HepG2 (cell line): Measurements from ENCODE around the gene F8A1. TPM values are rescaled to one million over a fixed set of nuclear protein-coding genes. Genes with fewer than 3 reads are reported as not detected.

Experiments used
- ATAC-seq: fragments of 200-7000 bp; cut with Tn5 transposase; 3 replicates; pipeline ENCODE4 v1.9.1; 2020; ENCODE audit warnings: mild to moderate bottlenecking, moderate library complexity
- BruUV-seq: library from RNA; stranded (reverse); fragments of 400-500 nt; replicated peaks from 2 replicates; lab custom pipeline; 2021; lab: Mats Ljungman, UMichigan
- CTCF ChIA-PET: fragments of 300-600 bp; formaldehyde crosslinking; extraction: SDS; loops from one replicate; lab custom pipeline; 2021; ENCODE audit warnings: low total read pairs, inconsistent platforms, low intra/inter-chr PET ratio; lab: Yijun Ruan, JAX
- POLR2A ChIA-PET: fragments of 350-600 bp; sonication (Branson Sonifier 250); formaldehyde crosslinking; loops from one replicate; lab custom pipeline; 2020; ENCODE audit warnings: antibody characterized with exemption, inconsistent platforms; lab: Yijun Ruan, JAX
- DNase-seq: peaks from one replicate; pipeline ENCODE4 v3.0.0-alpha.2; 2015; ENCODE audit warnings: low spot score
- FAIRE-seq: peaks from 3 replicates; lab custom pipeline; 2011; peaks lifted over from hg19 to GRCh38; lab: Jason Lieb, UNC
- H2AFZ ChIP-seq: one replicate; pipeline ENCODE4 v1.6.1; 2011; ENCODE audit warnings: low read length, inconsistent platforms
- H3K27ac ChIP-seq: fragments of 300-600 bp; 3 replicates; pipeline ENCODE4 v1.8.0; 2011; ENCODE audit warnings: mixed run types, mild to moderate bottlenecking, mixed read lengths, low read length, inconsistent platforms; ENCODE audit not compliant: insufficient read depth; ENCODE audit errors: extremely low read length
- H3K27me3 ChIP-seq, 2 experiments: fragments of 200-600 bp in 1 of 2; 2 replicates in 1 of 2; 3 replicates in 1 of 2; pipeline versions ENCODE4 v1.6.0 to v1.8.0; 2011; ENCODE audit warnings: low read length in 2 of 2, mild to moderate bottlenecking in 2 of 2, moderate library complexity in 2 of 2, inconsistent platforms in 1 of 2; ENCODE audit not compliant: insufficient read depth in 2 of 2, control insufficient read depth in 1 of 2
- H3K36me3 ChIP-seq, 2 experiments: fragments of 200-600 bp in 1 of 2; replicated peaks in 1 of 2; 2 replicates in 1 of 2; 3 replicates in 1 of 2; pipeline versions ENCODE4 v1.5.1 to v1.8.0; 2011; ENCODE audit warnings: low read length in 2 of 2, inconsistent platforms in 1 of 2; ENCODE audit not compliant: insufficient read depth in 2 of 2, control insufficient read depth in 1 of 2
- H3K4me1 ChIP-seq: 2 replicates; pipeline ENCODE4 v1.5.1; 2012; ENCODE audit warnings: low read length, inconsistent platforms; ENCODE audit not compliant: insufficient read depth
- H3K4me2 ChIP-seq: 2 replicates; pipeline ENCODE4 v1.6.0; 2011; ENCODE audit warnings: low read depth, low read length, inconsistent platforms
- H3K4me3 ChIP-seq, 3 experiments: fragments of 200-600 bp in 1 of 3; sonication (generic), shearing (Covaris generic) in 1 of 3; replicated peaks in 1 of 3; 2 replicates each; pipeline ENCODE4 v1.5.1; 2011 to 2016; ENCODE audit warnings: low read length in 3 of 3, inconsistent platforms in 2 of 3, low read depth in 2 of 3, mild to moderate bottlenecking in 2 of 3, control low read depth in 1 of 3, mixed read lengths in 1 of 3; ENCODE audit not compliant: insufficient read depth in 1 of 3
- H3K79me2 ChIP-seq: one replicate; pipeline ENCODE4 v1.6.1; 2011; ENCODE audit warnings: low read length, inconsistent platforms; ENCODE audit not compliant: insufficient read depth
- H3K9ac ChIP-seq: 2 replicates; pipeline ENCODE4 v1.6.0; 2011; ENCODE audit warnings: mild to moderate bottlenecking, low read depth, low read length, inconsistent platforms; ENCODE audit not compliant: insufficient read depth
- H3K9me3 ChIP-seq: 2 replicates; pipeline ENCODE4 v1.5.1; 2012; ENCODE audit warnings: mild to moderate bottlenecking, low read length
- H4K20me1 ChIP-seq: 2 replicates; pipeline ENCODE4 v1.6.0; 2011; ENCODE audit warnings: inconsistent platforms, mild to moderate bottlenecking, low read length, moderate library complexity; ENCODE audit not compliant: insufficient read depth
- CTCF ChIP-seq: sonication (generic); formaldehyde crosslinking; IDR thresholded peaks from 2 replicates; pipeline ENCODE4 v1.5.0; 2020; ENCODE audit warnings: mild to moderate bottlenecking, missing genetic modification reagents, moderate library complexity
- PRDM10 ChIP-seq: sonication (generic); formaldehyde crosslinking; IDR thresholded peaks from 2 replicates; pipeline ENCODE4 v1.4.0; 2020; ENCODE audit warnings: low read depth, missing genetic modification reagents
- RAD21 ChIP-seq: fragments of 450-650 bp; formaldehyde crosslinking; IDR thresholded peaks from 2 replicates; pipeline ENCODE4 v1.5.0; 2020; ENCODE audit warnings: mild to moderate bottlenecking
- RNF219 ChIP-seq: sonication (generic); formaldehyde crosslinking; IDR thresholded peaks from 2 replicates; pipeline ENCODE4 v1.5.0; 2020; ENCODE audit warnings: mild to moderate bottlenecking, missing genetic modification reagents
- SMC3 ChIP-seq: IDR thresholded peaks from 2 replicates; pipeline ENCODE4 v1.6.1; 2011; ENCODE audit warnings: low read length, improper control_type of control experiment
- STAG1 ChIP-seq: sonication (generic); formaldehyde crosslinking; IDR thresholded peaks from 2 replicates; pipeline ENCODE4 v1.4.0; 2020; ENCODE audit warnings: missing genetic modification reagents
- ZNF367 ChIP-seq: sonication (generic); formaldehyde crosslinking; IDR thresholded peaks from 2 replicates; pipeline ENCODE4 v1.4.0; 2020; ENCODE audit warnings: missing genetic modification reagents, borderline replicate concordance
- WGBS: methylation state at CpG from one replicate; pipeline ENCODE4 v1.1.6; 2017; ENCODE audit warnings: low lambda C conversion rate; 5-methylcytosine and 5-hydroxymethylcytosine counted together
- in situ Hi-C: cut with HindIII; loops from 2 replicates; pipeline ENCODE4 v1.10.0; 2017; ENCODE audit warnings: low pct_unique_long_range_greater_than_20kb; ENCODE audit not compliant: extremely low pct_ligation_motif_present
- intact Hi-C: fragments of 100-400 bp; cut with micrococcal nuclease; formaldehyde crosslinking; loops from one replicate; pipeline ENCODE4 v1.10.0; 2022; ENCODE audit not compliant: unreplicated experiment
- polyA plus RNA-seq, 8 experiments: library from polyadenylated mRNA; depleted of rRNA in 3 of 8; stranded (reverse) in 7 of 8; unstranded in 1 of 8; fragments of >200 nt; fragmentation: Illumina TruSeq in 4 of 8; extraction: Trizol in 4 of 8; gene quantifications; 2 replicates each; pipeline versions ENCODE4 v1.2.1 to v1.2.3, GENCODE V29; 2011 to 2016; ENCODE audit warnings: low read depth in 4 of 8, missing spikeins in 1 of 8, mixed read lengths in 1 of 8; ENCODE audit not compliant: insufficient read depth in 1 of 8
- total RNA-seq, 5 experiments: library from RNA; depleted of rRNA; stranded (reverse); fragments of >200 nt; fragmentation: Illumina TruSeq; extraction: Trizol; gene quantifications; 2 replicates each; pipeline ENCODE4 v1.2.3, GENCODE V29; 2016; ENCODE audit warnings: low read depth in 1 of 5

The F8A1 gene
- total and polyA plus RNA-seq, 2 of the 13 experiments (the other 11 are each of a cell fraction or from before 2014, with no cell fraction given): 3.6 to 5.0 TPM

- Histone ChIP-seq H3K36me3 (no peaks in the 10 kb centered on the region), H3K79me2 (no peaks in the 10 kb centered on the region), H3K27me3 (no peaks in the 10 kb centered on the region)
- DNase-seq: peak; percentile 16
- intact Hi-C loops: loop anchor here (2.0 kb wide), 1 partner anchor 92 kb away; no protein-coding TSS in a partner anchor
- no TSS peak for BruUV-seq
- CTCF ChIA-PET: no interaction called here
- in situ Hi-C loops: loop anchor here (25.0 kb wide), 1 partner anchor 254 kb away; the partner anchor contains the start of gene CTAG1A
- TF ChIP-seq CTCF (CRISPR knock-in tag): peak; percentile 61
- TF ChIP-seq ZNF367 (CRISPR knock-in tag): no peak
- TF ChIP-seq RAD21: peak; percentile 41; the same call in 1 of the 2 replicates
- TF ChIP-seq PRDM10 (CRISPR knock-in tag): no peak
- no peak for TF ChIP-seq RNF219 (CRISPR knock-in tag)
- peak; percentile 48; the same call in 1 of the 2 replicates for TF ChIP-seq SMC3
- TF ChIP-seq STAG1 (CRISPR knock-in tag): peak; percentile 70
- TF ChIP-seq, all 625 proteins: peak for 4
- Histone ChIP-seq H3K4me2 (no peak overlapping the region), H3K27ac (no peak overlapping the region), H3K4me3 (no peak overlapping the region), H3K4me1 (no peaks in the 10 kb centered on the region), H4K20me1 (no peaks in the 10 kb centered on the region), H3K9ac (no peak overlapping the region), H3K9me3 (no peaks in the 10 kb centered on the region), H2AFZ (no peak overlapping the region)
- FAIRE-seq (peak; percentile 23), ATAC-seq (no peak)
- POLR2A ChIA-PET: no interaction called here
- 55% methylated on average over 2 of the region's 2 CpGs for WGBS
Observed at GRCh38 chrX:154840856-154841255, 45.3 kb upstream of the F8A1 start.
